H54 (cell line): ENCODE results near the gene NIPA2.

Source experiments
- DNase-seq: peaks from one replicate; pipeline ENCODE4 v3.0.0; 2011; ENCODE audit warnings: low spot score, mixed read lengths; ENCODE audit not compliant: insufficient read length
- FAIRE-seq: peaks from 3 replicates; lab custom pipeline; 2011; peaks lifted over from hg19 to GRCh38; lab: Jason Lieb, UNC
- POLR2A ChIP-seq: IDR thresholded peaks from 2 replicates; pipeline ENCODE4 v1.6.1; 2011; ENCODE audit warnings: low read depth, mild to moderate bottlenecking, low read length

NIPA2 gene

DNA sequence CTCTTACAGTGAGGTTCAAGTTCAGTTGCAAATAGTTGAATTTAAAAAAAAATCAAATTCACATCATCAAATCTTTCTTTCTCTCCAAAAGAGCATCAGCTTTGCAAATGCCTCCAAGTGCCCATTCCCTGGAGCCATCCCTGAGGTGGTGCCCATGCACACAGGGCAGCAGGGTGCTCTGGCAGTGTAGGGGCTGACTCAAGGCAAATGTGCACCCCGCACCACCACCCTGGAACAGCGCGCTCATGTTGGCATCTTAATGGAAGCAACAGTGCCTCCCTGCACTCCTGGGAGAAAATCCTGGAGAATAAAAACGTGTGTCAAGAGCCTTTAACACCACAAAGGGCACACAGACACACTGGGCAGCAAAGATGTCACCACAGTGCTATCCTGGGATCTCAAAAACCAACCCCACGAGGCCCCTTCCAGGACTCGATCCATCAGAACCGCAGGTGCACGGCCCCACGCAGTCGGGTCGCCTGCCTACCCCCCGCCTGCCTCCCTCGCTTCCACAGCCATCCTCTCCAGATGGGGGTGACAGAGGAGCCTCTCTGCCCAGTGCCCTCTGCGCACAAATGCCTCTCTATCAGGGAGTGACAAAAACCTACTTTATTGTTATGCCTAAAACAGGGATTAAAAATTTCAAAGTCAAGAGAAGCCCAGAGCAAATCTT lies 50.8 kb downstream of the NIPA2 start:
- FAIRE-seq (no peak), DNase-seq (no peak)
- TF ChIP-seq POLR2A = no peak

GRCh38 chr15:22890296-22890695 lies 51.8 kb downstream of the NIPA2 start:
- DNase-seq (no peak), FAIRE-seq (no peak)
- no peak for TF ChIP-seq POLR2A

DNA sequence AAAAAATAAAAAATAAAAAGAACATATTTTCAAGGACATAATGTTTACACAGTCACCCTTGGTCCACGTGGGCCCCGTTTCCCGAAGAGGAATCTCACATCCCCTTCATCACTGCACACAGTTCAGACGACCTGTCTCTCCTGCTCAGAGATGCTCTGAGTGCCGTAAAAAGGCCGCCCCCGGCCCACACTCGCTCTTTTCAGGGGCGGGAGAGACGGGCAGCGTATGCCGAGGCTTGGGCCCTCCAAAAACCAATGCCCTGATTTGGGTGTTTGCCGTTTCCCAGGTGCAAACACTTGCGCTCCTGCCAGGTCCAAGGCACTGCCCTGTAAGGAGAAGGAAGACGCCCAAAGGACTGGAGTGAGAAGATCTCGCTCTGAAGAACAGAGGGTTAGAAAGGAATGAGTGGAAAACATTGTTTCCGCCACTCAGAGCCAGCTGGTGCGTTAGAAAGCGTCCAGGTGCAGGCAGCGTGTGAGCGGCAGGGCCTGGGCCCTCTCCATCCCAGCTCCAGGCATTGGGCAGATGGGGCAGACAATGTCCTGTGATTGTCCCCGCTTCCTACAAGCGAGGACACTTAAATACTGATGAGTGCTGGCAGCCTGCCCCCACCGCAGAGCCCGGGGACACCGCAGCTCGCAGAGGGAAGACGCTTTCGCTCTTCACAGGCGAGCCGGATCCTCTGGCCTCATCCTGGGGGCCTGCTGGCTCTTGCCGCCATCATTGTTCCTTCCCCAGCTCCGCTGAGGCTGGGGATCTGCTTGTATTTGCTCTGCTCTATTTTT lies 53.2 kb downstream of the NIPA2 start:
- FAIRE-seq (no peak), DNase-seq (no peak)
- no peak for TF ChIP-seq POLR2A

- DNase-seq = no peak
- no peak for FAIRE-seq
- TF ChIP-seq POLR2A = no peak
Measured at GRCh38 chr15:22892333-22892732, 53.9 kb downstream of the NIPA2 start.

DNA sequence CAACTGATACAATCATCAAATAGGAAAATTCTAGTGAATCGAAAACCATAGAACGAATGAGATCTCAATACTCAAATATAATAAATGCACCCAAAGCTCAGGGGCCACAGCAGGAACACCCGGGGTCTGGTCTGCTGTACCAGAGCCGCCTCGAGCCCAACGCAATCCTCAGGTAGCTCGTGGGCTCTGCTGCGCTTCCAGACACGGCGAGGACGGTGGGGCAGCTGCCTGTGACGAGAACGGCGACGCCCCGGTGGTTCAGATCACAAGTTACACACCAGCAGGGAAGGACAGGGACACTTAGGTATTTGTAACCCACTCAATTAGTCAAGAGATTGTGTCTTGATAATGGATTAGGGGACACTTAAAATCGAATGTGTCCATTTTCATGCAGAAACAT lies 54.6 kb downstream of the NIPA2 start:
- no peak for FAIRE-seq
- no peak for DNase-seq

GRCh38 chr15:22893881-22894280 lies 55.4 kb downstream of the NIPA2 start:
- TF ChIP-seq POLR2A = no peak
- FAIRE-seq (no peak), DNase-seq (no peak)

More for the DNA sequence above, 54.6 kb downstream of the NIPA2 start:
- no peak for TF ChIP-seq POLR2A

- no peak for TF ChIP-seq POLR2A
- FAIRE-seq (no peak), DNase-seq (peak; percentile 94)
Measured at GRCh38 chr15:22895465-22896190, 57.2 kb downstream of the NIPA2 start.

GRCh38 chr15:22902046-22902445 lies 63.6 kb downstream of the NIPA2 start:
- DNase-seq = no peak
- FAIRE-seq = no peak
- TF ChIP-seq POLR2A = no peak

- FAIRE-seq (no peak), DNase-seq (no peak)
- TF ChIP-seq POLR2A = no peak
Measured at GRCh38 chr15:22902578-22902977, 64.1 kb downstream of the NIPA2 start.

- no peak for TF ChIP-seq POLR2A
- DNase-seq (no peak), FAIRE-seq (no peak)
Measured at GRCh38 chr15:22902981-22903380, 64.5 kb downstream of the NIPA2 start.

DNA sequence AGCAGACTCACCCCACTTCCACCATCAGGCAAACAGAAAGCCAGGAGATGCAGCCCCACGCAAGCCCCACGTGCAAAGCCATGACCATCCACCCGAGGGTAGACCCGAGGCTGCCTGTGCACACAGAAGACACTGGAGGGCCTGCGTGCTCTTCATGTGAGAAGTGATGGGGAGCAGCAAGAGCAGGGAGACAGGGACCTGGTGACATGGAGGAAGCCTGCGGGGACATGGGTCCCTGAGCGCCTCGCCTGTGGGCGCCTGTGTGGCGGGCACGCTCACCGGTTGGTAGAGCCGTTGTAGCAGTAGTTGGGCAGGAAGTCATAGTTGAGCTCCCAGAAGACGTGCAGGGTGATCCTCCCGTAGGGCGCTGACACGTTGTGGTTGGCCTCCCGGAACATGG lies 65.0 kb downstream of the NIPA2 start:
- DNase-seq = no peak
- FAIRE-seq = no peak
- TF ChIP-seq POLR2A = no peak

- no peak for TF ChIP-seq POLR2A
- FAIRE-seq = no peak
- no peak for DNase-seq
Measured at GRCh38 chr15:22903961-22904534, 65.6 kb downstream of the NIPA2 start.

GRCh38 chr15:22904736-22905135 lies 66.3 kb downstream of the NIPA2 start:
- no peak for TF ChIP-seq POLR2A
- no peak for FAIRE-seq
- DNase-seq = no peak

DNA sequence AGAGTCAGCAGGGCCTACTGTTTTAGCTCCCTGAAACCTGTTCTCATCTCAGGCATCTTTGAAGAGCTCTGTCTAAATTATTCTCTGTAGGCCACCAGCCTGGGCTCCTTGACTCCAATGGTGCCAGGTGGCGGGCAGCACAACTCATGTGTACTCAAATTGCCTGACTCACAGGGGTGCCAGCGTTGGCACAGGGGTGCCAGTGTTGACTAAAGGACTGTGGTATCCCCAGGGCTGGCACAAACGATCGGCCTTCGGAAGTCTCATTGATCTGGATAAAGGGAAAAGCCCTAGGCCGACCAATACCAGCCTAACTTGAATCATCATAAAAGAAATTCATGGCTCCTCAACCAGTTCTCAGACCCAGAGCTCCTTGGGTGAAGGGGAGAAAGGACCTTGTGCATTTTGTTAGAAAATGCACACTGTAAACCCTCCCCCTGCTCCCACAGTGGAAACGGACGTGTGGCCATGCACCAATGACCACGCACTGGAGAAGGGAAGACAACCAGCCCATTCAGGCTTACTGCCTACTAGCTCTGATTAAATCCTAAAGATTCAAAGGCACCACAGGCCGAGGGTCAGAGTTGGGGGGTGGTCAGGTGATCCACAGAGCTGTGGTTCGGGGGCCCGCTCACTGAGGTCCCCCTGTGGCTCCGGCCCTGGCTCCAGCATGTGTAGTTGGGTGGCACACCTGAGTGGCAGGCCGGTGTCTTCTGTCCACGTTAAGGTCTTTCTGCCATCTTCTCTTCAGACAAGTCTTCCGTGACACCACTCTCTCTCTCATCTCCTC lies 68.9 kb downstream of the NIPA2 start:
- FAIRE-seq = no peak

More for the DNA sequence above, 68.9 kb downstream of the NIPA2 start:
- DNase-seq = no peak
- TF ChIP-seq POLR2A = no peak
